CD8-positive, alpha-beta memory T cell (primary cell): ENCODE measurements around the gene PPP1CB. TPM values are rescaled to one million over a fixed set of nuclear protein-coding genes. Genes with fewer than 3 reads are reported as not detected.

Experiments used
- CTCF ChIA-PET: fragments of 350-600 bp; sonication (Branson Sonifier 250); formaldehyde crosslinking; loops from one replicate; lab custom pipeline; 2021; ENCODE audit warnings: antibody characterized with exemption; lab: Charles Lee
- POLR2A ChIA-PET: fragments of 350-600 bp; sonication (Branson Sonifier 250); formaldehyde crosslinking; loops from one replicate; lab custom pipeline; 2021; ENCODE audit warnings: antibody characterized with exemption; lab: Charles Lee
- DNase-seq, 5 donors: peaks; one replicate each; pipeline versions ENCODE4 v3.0.0 to v3.0.0-alpha.2; 2020 to 2022; ENCODE audit warnings: mixed read lengths in 1 of 5
- H3K27ac ChIP-seq: one replicate; pipeline ENCODE4 v1.7.0; 2013; ENCODE audit warnings: low read depth, mild to moderate bottlenecking, low read length, moderate library complexity
- H3K27me3 ChIP-seq: 2 replicates; pipeline ENCODE4 v1.7.0; 2013; ENCODE audit warnings: low read length, mild to moderate bottlenecking; ENCODE audit not compliant: insufficient read depth, poor library complexity, severe bottlenecking
- H3K36me3 ChIP-seq: 2 replicates; pipeline ENCODE4 v1.7.0; 2013; ENCODE audit warnings: mild to moderate bottlenecking, low read length, moderate library complexity; ENCODE audit not compliant: insufficient read depth
- H3K4me1 ChIP-seq: 2 replicates; pipeline ENCODE4 v1.7.0; 2013; ENCODE audit warnings: mild to moderate bottlenecking, low read length, moderate library complexity; ENCODE audit not compliant: insufficient read depth
- H3K4me3 ChIP-seq: 2 replicates; pipeline ENCODE4 v1.7.0; 2013; ENCODE audit warnings: mild to moderate bottlenecking, low read length
- H3K9me3 ChIP-seq: 2 replicates; pipeline ENCODE4 v1.7.0; 2013; ENCODE audit warnings: mild to moderate bottlenecking, low read length
- H3K27ac Mint-ChIP-seq, 8 donors: one replicate each; pipeline ENCODE4 v1.8.0; 2020 to 2021; ENCODE audit warnings: mixed read lengths in 8 of 8, mild to moderate bottlenecking in 6 of 8, inconsistent platforms in 3 of 8, moderate library complexity in 3 of 8
- H3K27me3 Mint-ChIP-seq, 2 donors: one replicate each; pipeline ENCODE4 v1.8.0; 2020 to 2021; ENCODE audit warnings: mixed read lengths in 2 of 2, mild to moderate bottlenecking in 1 of 2, moderate library complexity in 1 of 2
- H3K36me3 Mint-ChIP-seq, 3 donors: one replicate each; pipeline ENCODE4 v1.8.0; 2020 to 2021; ENCODE audit warnings: mixed read lengths in 3 of 3, inconsistent platforms in 1 of 3, mild to moderate bottlenecking in 1 of 3
- H3K4me1 Mint-ChIP-seq, 3 donors: one replicate each; pipeline ENCODE4 v1.8.0; 2020 to 2021; ENCODE audit warnings: mixed read lengths in 3 of 3, inconsistent platforms in 1 of 3, mild to moderate bottlenecking in 1 of 3
- H3K4me3 Mint-ChIP-seq, 7 donors: one replicate each; pipeline ENCODE4 v1.8.0; 2020 to 2021; ENCODE audit warnings: mixed read lengths in 7 of 7, mild to moderate bottlenecking in 6 of 7, moderate library complexity in 4 of 7, inconsistent platforms in 2 of 7
- H3K9me3 Mint-ChIP-seq, 5 donors: one replicate each; pipeline ENCODE4 v1.8.0; 2020 to 2022; ENCODE audit warnings: mixed read lengths in 5 of 5, mild to moderate bottlenecking in 3 of 5, moderate library complexity in 2 of 5, inconsistent platforms in 1 of 5
- polyA plus RNA-seq: library from polyadenylated mRNA; unstranded; fragments of 300-500 nt; fragmentation: Illumina TruSeq; gene quantifications from one replicate; pipeline ENCODE4 v1.2.3, GENCODE V29; 2021
- total RNA-seq, 2 experiments: library from RNA; stranded (reverse); gene quantifications; one replicate each; pipeline ENCODE4 v1.2.3, GENCODE V29; 2021

Gene PPP1CB
- total and polyA plus RNA-seq, 3 experiments from 2014 or later = 95.4 to 214 (median 208) TPM

DNA sequence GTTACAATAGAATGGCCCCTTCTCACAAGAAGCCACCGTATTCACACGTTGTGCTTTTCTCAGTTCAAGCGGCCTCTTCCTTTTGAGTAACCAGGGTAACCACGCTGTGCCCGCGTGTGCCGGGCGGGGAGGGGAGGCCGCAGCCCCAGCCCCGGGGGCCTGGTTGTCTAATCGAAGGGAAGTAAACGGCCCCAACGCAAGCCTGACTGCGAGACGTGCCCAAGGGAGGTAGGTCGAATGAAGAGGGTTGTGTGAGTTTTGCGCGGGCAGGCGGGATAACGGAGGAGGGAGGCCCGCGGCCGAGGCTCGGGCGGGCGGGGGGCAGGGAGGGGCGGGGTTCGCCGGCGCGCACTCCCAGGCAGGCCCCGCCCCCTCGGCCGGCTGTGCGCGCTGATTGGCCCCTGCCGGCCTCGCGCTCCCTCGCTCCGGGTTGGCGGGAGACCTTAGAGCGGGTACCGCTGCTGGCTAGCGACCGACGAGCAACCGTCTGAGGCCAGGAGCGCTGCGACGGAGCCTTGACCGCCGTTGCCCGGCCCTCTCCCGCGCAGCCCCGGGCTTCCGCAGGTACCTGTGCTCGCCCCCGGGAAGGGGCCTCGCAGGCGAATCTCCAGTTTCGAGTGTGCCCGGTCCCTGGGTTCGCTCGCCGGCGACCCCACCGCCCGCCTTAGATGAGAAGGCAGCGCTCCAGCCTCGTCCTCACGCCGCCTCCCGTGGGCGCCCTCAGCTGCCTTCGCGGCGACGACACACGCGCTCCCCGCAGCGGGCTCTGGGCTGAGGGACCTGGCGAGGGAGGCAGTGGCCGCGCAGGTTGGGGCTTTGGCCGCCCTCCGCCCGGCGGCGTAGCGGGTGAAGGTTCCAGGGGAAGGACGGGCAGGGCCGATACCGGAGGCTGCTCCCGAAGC lies 59.0 kb downstream of the PPP1CB start, which contains the start of gene SPDYA:
TSS of gene SPDYA (plus strand) at position 451 of the 902 bp plus-strand sequence. CDS start 5,181 bp downstream, outside the sequence.
- H3K27me3 Mint-ChIP-seq = no peaks in the 10 kb centered on the region
- H3K27ac ChIP-seq = peak within 1 kb of the TSS; percentile 38
- no peaks in the 10 kb centered on the region for H3K27me3 ChIP-seq
- no peaks in the 10 kb centered on the region for H3K9me3 Mint-ChIP-seq
- POLR2A ChIA-PET = no interaction called here
- peaks cover 14 to 25% (median 24%) of the 10 kb centered on the region in 3 donors for H3K4me1 Mint-ChIP-seq
- H3K9me3 ChIP-seq = no peaks in the 10 kb centered on the region
- peaks cover 13% of the 10 kb centered on the region for H3K4me1 ChIP-seq
- H3K4me3 ChIP-seq = peak within 1 kb of the TSS; percentile 61
- peaks cover 0 to 6% (median 3%) of the 10 kb centered on the region in 3 donors for H3K36me3 Mint-ChIP-seq
- H3K4me3 Mint-ChIP-seq = peak within 1 kb of the TSS; percentile 81 to 95 (median 86)
- peak; percentile 76 to 81 (median 78) for DNase-seq
- CTCF ChIA-PET = interaction anchor here (0.8 to 1.4 kb wide), 5 partner anchors 9 to 217 kb away, joined by 3 to 7 read pairs (median 4); no protein-coding TSS in a partner anchor
- H3K27ac Mint-ChIP-seq = peak within 1 kb of the TSS; percentile 58 to 89 (median 76)
- no peaks in the 10 kb centered on the region for H3K36me3 ChIP-seq

DNA sequence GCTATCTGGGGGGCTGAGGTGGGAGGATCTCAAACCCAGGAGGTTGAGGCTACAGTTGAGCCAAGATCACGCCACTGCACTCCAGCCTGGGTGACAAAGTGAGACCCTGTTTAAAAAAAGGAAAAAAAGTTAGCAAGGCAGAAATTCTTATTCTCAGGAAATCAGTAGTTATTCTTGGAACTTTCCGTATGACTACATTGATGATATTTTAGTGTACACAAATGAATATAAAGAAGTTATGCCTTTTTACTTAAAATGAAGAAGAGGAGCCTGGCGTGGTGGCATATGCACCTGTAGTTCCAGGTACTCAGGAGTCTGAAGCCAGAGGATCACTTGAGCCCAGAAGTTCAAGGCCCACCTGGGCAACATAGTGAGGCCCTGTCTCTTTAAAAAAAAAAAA lies 66.4 kb downstream of the PPP1CB start:
- peaks cover 5% of the 10 kb centered on the region for H3K4me1 ChIP-seq
- POLR2A ChIA-PET = no interaction called here

DNA sequence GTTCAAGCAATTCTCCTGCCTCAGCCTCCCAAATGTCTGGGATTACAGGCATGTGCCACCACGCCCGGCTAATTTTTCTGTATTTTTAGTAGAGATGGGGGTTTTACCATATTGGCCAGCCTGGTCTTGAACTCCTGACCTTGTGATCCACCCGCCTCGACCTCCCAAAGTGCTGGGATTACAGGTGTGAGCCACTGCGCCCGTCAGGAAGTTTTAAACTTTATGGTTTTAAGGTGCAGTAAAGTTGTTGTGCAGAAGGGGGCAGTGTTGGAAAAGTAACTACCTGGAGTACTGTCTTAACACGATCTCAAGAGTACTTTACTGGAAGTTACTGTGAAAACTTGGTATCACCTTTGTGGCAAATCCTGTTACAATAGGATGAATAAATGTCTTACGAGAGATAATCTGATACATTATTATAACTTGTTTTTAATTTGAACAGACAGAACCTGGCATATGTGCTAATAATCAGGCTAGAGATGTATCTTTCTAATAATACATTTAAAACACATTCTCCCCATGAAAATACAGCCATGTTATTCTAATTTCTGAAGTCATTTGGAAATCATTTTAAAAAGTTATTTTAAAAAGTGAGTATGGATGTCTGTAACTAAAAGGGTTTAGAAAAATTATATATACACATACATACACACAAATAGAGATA lies 69.8 kb downstream of the PPP1CB start:
- Mint-ChIP-seq H3K36me3 (peaks cover 0 to 3% (median 0%) of the 10 kb centered on the region in 3 donors), H3K9me3 (no peaks in the 10 kb centered on the region)

More for the DNA sequence above, 66.4 kb downstream of the PPP1CB start:
- peaks cover 3 to 7% (median 6%) of the 10 kb centered on the region in 3 donors for H3K4me1 Mint-ChIP-seq
- no peak for DNase-seq
- H3K36me3 ChIP-seq = no peaks in the 10 kb centered on the region
- peaks cover 0 to 3% (median 0%) of the 10 kb centered on the region in 3 donors for H3K36me3 Mint-ChIP-seq
- CTCF ChIA-PET = no interaction called here
- H3K4me3 Mint-ChIP-seq = no peak overlapping the region
- H3K4me3 ChIP-seq = no peak overlapping the region
- H3K9me3 Mint-ChIP-seq = no peaks in the 10 kb centered on the region
- H3K27ac ChIP-seq = no peak overlapping the region
- no peaks in the 10 kb centered on the region for H3K9me3 ChIP-seq
- H3K27ac Mint-ChIP-seq = peak overlapping the region in 1 of 8 donors; percentile 9
- no peaks in the 10 kb centered on the region for H3K27me3 ChIP-seq
- no peaks in the 10 kb centered on the region for H3K27me3 Mint-ChIP-seq

DNA sequence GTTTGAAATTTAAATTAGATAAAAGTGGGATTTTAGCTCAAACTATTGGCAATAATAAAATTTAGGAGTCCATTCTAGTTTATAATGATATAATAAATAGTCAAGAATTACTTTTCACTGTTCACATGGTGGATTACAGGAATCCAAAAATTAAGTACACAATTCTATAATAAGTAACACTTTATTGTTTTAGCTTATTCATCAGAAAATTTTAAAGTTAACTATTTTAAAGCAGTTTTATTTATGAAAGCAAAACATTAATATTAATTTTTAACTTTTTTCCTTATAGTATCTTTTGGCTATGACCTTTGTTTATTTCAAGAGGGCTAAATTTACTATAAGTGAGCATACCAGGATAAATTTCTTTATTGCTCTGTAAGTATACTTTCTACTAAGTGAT lies 70.4 kb downstream of the PPP1CB start:
- no peak for DNase-seq
- no peaks in the 10 kb centered on the region for H3K36me3 ChIP-seq
- H3K4me1 ChIP-seq = peaks cover 5% of the 10 kb centered on the region
- no peaks in the 10 kb centered on the region for H3K9me3 ChIP-seq
- H3K27ac ChIP-seq = no peak overlapping the region
- H3K4me3 ChIP-seq = no peak overlapping the region
- no peaks in the 10 kb centered on the region for H3K36me3 Mint-ChIP-seq
- ChIA-PET POLR2A (no interaction called here), CTCF (interaction anchor here (1.0 to 1.1 kb wide), 2 partner anchors 46 to 98 kb away, joined by 3 to 4 read pairs; no protein-coding TSS in a partner anchor)
- peaks cover 3 to 7% (median 6%) of the 10 kb centered on the region in 3 donors for H3K4me1 Mint-ChIP-seq
- H3K27ac Mint-ChIP-seq = no peak overlapping the region
- H3K4me3 Mint-ChIP-seq = no peak overlapping the region
- no peaks in the 10 kb centered on the region for H3K27me3 ChIP-seq
- no peaks in the 10 kb centered on the region for H3K9me3 Mint-ChIP-seq
- H3K27me3 Mint-ChIP-seq = peaks cover 0 to 5% of the 10 kb centered on the region in 2 donors

More for the DNA sequence above, 69.8 kb downstream of the PPP1CB start:
- Mint-ChIP-seq H3K4me3 (no peak overlapping the region), H3K4me1 (peaks cover 3 to 7% (median 6%) of the 10 kb centered on the region in 3 donors), H3K27me3 (peaks cover 0 to 5% of the 10 kb centered on the region in 2 donors), H3K27ac (no peak overlapping the region)
- no peaks in the 10 kb centered on the region for H3K36me3 ChIP-seq
- DNase-seq = peak; percentile 24 to 64 (median 50)
- peaks cover 5% of the 10 kb centered on the region for H3K4me1 ChIP-seq
- H3K27ac ChIP-seq = no peak overlapping the region
- no peaks in the 10 kb centered on the region for H3K27me3 ChIP-seq
- POLR2A ChIA-PET = no interaction called here
- H3K9me3 ChIP-seq = no peaks in the 10 kb centered on the region
- no peak overlapping the region for H3K4me3 ChIP-seq
- CTCF ChIA-PET = interaction anchor here (0.7 to 1.8 kb wide), 8 partner anchors 10 to 274 kb away, joined by 3 to 7 read pairs (median 3); partner anchors contain the start of gene TRMT61B

DNA sequence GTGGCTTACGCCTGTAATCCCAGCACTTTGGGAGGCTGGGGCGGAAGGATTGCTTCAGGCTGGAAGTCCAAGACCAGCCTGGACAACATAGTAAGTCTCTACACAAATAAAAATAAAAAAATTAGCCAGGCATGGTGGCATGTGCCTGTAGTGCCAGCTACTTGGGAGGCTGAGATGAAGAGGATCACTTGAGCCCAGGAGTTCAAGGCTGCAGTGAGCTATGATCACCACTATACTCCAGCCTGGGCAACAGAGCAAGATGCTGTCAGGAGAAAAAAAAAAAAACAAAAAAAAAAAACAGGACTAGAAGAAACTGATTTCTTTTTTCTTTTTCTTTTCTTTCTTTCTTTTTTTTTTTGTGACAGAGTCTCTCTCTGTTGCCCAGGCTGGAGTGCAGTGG lies 72.6 kb downstream of the PPP1CB start:
- Histone ChIP-seq H3K27ac (no peak overlapping the region), H3K9me3 (no peaks in the 10 kb centered on the region), H3K4me3 (no peak overlapping the region), H3K36me3 (no peaks in the 10 kb centered on the region), H3K27me3 (no peaks in the 10 kb centered on the region), H3K4me1 (peaks cover 5% of the 10 kb centered on the region)
- Mint-ChIP-seq H3K27ac (no peak overlapping the region), H3K36me3 (no peaks in the 10 kb centered on the region), H3K27me3 (peaks cover 0 to 5% of the 10 kb centered on the region in 2 donors), H3K9me3 (no peaks in the 10 kb centered on the region), H3K4me1 (peaks cover 3 to 7% (median 6%) of the 10 kb centered on the region in 3 donors), H3K4me3 (no peak overlapping the region)
- ChIA-PET CTCF (no interaction called here), POLR2A (no interaction called here)
- no peak for DNase-seq

DNA sequence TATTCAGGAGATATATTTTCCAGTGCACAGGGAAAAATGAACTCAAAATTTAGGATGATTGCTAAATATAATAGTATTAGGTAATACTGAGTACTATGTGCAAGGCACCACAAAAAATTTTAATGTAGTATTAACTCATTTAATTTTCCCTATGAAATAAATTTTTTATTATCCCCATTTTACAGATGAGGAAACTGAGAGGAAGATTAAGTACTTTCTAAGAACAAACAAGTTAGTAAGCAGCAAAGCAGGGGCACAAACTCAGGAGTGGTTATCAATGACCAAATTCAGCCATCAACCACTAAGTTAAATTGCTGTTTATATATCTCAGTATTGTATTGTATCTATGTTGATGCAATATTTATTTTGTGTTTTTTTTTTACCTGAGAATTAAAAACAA lies 73.2 kb downstream of the PPP1CB start:
- no peaks in the 10 kb centered on the region for H3K9me3 ChIP-seq
- H3K27ac Mint-ChIP-seq = no peak overlapping the region
- peaks cover 3 to 7% (median 6%) of the 10 kb centered on the region in 3 donors for H3K4me1 Mint-ChIP-seq
- no peaks in the 10 kb centered on the region for H3K9me3 Mint-ChIP-seq
- DNase-seq = no peak
- no peaks in the 10 kb centered on the region for H3K27me3 ChIP-seq
- H3K36me3 Mint-ChIP-seq = no peaks in the 10 kb centered on the region
- no peak overlapping the region for H3K27ac ChIP-seq
- H3K4me3 Mint-ChIP-seq = no peak overlapping the region
- no peak overlapping the region for H3K4me3 ChIP-seq
- ChIA-PET CTCF (no interaction called here), POLR2A (no interaction called here)
- peaks cover 5% of the 10 kb centered on the region for H3K4me1 ChIP-seq
- no peaks in the 10 kb centered on the region for H3K36me3 ChIP-seq
- peaks cover 0 to 5% of the 10 kb centered on the region in 2 donors for H3K27me3 Mint-ChIP-seq

DNA sequence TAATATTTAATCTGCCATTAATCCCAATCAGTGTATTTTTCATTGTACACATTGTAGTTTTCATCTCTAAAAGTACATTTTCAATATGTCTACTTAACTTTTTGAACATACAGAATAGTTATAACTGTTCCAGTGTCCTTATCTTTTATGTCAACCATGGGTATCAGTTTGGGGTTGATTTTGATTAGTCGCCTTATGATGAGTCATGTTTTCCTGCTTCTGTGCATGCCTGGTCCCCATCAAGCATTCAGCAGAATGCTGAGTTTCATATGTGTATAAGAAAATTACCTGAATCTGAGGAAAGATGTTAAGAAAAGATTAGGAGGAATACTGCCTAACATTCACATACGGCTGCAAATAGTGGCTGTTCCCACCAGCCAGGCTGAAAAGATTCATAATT lies 76.8 kb downstream of the PPP1CB start:
- no peaks in the 10 kb centered on the region for H3K9me3 Mint-ChIP-seq
- Histone ChIP-seq H3K27ac (no peak overlapping the region), H3K27me3 (no peaks in the 10 kb centered on the region), H3K36me3 (no peaks in the 10 kb centered on the region), H3K9me3 (no peaks in the 10 kb centered on the region), H3K4me3 (no peak overlapping the region), H3K4me1 (no peaks in the 10 kb centered on the region)
- CTCF ChIA-PET = no interaction called here
- H3K4me1 Mint-ChIP-seq = no peaks in the 10 kb centered on the region
- H3K27me3 Mint-ChIP-seq = peaks cover 0 to 5% of the 10 kb centered on the region in 2 donors
- H3K36me3 Mint-ChIP-seq = no peaks in the 10 kb centered on the region
- POLR2A ChIA-PET = no interaction called here
- no peak for DNase-seq
- H3K4me3 Mint-ChIP-seq = no peak overlapping the region
- H3K27ac Mint-ChIP-seq = peak overlapping the region in 1 of 8 donors; percentile 43
